PC-9 (cell line): ENCODE data around the gene UBE2D1. TPM values are rescaled to one million over a fixed set of nuclear protein-coding genes. Genes with fewer than 3 reads are reported as not detected.

Experiments
- BruUV-seq: library from RNA; stranded (reverse); fragments of 400-500 nt; replicated peaks from 2 replicates; lab custom pipeline; 2021; lab: Mats Ljungman, UMichigan
- CTCF ChIA-PET: fragments of 300-600 bp; sonication (Branson Sonifier 250); formaldehyde crosslinking; loops from one replicate; lab custom pipeline; 2022; ENCODE audit warnings: antibody characterized with exemption; lab: Charles Lee
- POLR2A ChIA-PET: fragments of 300-600 bp; sonication (Branson Sonifier 250); formaldehyde crosslinking; loops from one replicate; lab custom pipeline; 2022; ENCODE audit warnings: antibody characterized with exemption; ENCODE audit not compliant: unreplicated experiment; lab: Charles Lee
- DNase-seq, 2 experiments: peaks; one replicate each; pipeline versions ENCODE4 v3.0.0 to v3.0.0-alpha.2; 2015 to 2022; ENCODE audit warnings: mixed read lengths in 1 of 2
- H2AFZ ChIP-seq: fragments of 200-600 bp; sonication (generic); 2 replicates; pipeline ENCODE4 v1.8.1; 2017; ENCODE audit warnings: antibody characterized with exemption
- H3F3A ChIP-seq: fragments of 200-600 bp; sonication (generic); 2 replicates; pipeline ENCODE4 v1.8.1; 2017; ENCODE audit warnings: antibody characterized with exemption, mild to moderate bottlenecking, low read depth; ENCODE audit not compliant: insufficient read depth
- H3K27ac ChIP-seq: fragments of 200-600 bp; sonication (generic); 2 replicates; pipeline ENCODE4 v1.6.1; 2016; ENCODE audit warnings: mixed run types
- H3K27me3 ChIP-seq: fragments of 200-600 bp; sonication (generic); 2 replicates; pipeline ENCODE4 v1.6.1; 2016; ENCODE audit warnings: low read depth, mixed run types; ENCODE audit not compliant: insufficient read depth
- H3K36me3 ChIP-seq: fragments of 200-600 bp; sonication (generic); 2 replicates; pipeline ENCODE4 v1.6.1; 2016; ENCODE audit warnings: low read depth, mixed run types
- H3K4me1 ChIP-seq: fragments of 200-600 bp; sonication (generic); replicated peaks from 2 replicates; pipeline ENCODE4 v1.6.1; 2016; ENCODE audit warnings: mixed run types; ENCODE audit not compliant: insufficient read depth
- H3K4me2 ChIP-seq: fragments of 200-600 bp; sonication (generic); 2 replicates; pipeline ENCODE4 v1.6.1; 2017; ENCODE audit warnings: mixed run types
- H3K4me3 ChIP-seq: fragments of 200-600 bp; sonication (generic); 2 replicates; pipeline ENCODE4 v1.6.1; 2016; ENCODE audit warnings: mixed run types
- H3K79me2 ChIP-seq: fragments of 200-600 bp; sonication (generic); 2 replicates; pipeline ENCODE4 v1.6.1; 2017; ENCODE audit warnings: low read depth, mixed run types
- H3K9me2 ChIP-seq: fragments of 200-600 bp; sonication (generic); 2 replicates; pipeline ENCODE4 v1.8.1; 2017; ENCODE audit warnings: mild to moderate bottlenecking; ENCODE audit not compliant: insufficient read depth
- H3K9me3 ChIP-seq: fragments of 200-600 bp; sonication (generic); 2 replicates; pipeline ENCODE4 v1.8.1; 2016; ENCODE audit warnings: low read depth; ENCODE audit not compliant: insufficient read depth
- H4K20me1 ChIP-seq: fragments of 200-600 bp; sonication (generic); 2 replicates; pipeline ENCODE4 v1.8.1; 2017; ENCODE audit not compliant: insufficient read depth
- EZH2 ChIP-seq: fragments of 200-600 bp; sonication (generic); IDR thresholded peaks from 2 replicates; pipeline ENCODE4 v1.8.0; 2017; ENCODE audit warnings: antibody characterized with exemption, low read depth
- intact Hi-C: fragments of 100-400 bp; cut with micrococcal nuclease; formaldehyde crosslinking; loops from one replicate; pipeline ENCODE4 v1.10.0; 2022; ENCODE audit not compliant: unreplicated experiment
- total RNA-seq: library from RNA; stranded (reverse); gene quantifications from 2 replicates; pipeline ENCODE4 v1.2.3, GENCODE V29; 2021
- TF ChIP-seq, protein P1 (sequence below): fragments of 200-600 bp; sonication (generic); conservative IDR thresholded peaks from 2 replicates; pipeline ENCODE4 v1.6.1; 2017; ENCODE audit warnings: mixed run types, antibody characterized with exemption, mild to moderate bottlenecking, moderate library complexity

The UBE2D1 gene
- total RNA-seq, 1 experiment from 2014 or later, result 24.0 TPM

DNA sequence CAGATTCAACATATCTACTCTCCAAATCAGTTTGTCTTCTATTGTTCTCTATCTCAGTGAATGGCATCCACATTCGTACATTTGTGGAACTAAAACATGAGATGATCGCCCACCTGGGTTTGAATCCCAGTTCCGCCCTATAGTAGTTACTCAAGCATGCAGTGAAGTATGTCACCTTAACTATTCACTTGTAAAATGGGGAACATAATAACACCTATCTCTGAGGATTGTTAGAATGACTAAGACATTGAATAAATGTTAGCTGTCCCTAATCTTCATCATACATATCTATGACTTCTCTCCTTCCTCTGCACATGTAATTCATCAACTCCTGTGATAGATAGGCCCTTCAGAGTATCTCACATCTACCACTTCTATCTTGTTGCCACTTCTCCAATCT, 24.7 kb downstream of the UBE2D1 start:
- Histone ChIP-seq H3K79me2 (peaks cover 54% of the 10 kb centered on the region), H4K20me1 (peaks cover 10% of the 10 kb centered on the region; the same call in 1 of the 2 replicates), H3K36me3 (peaks cover 26% of the 10 kb centered on the region), H3K27ac (no peak overlapping the region), H3K27me3 (no peaks in the 10 kb centered on the region), H3F3A (0 out of 2 replicates have a peak, but pooled peaks cover 10% of the 10 kb centered on the region), H3K4me1 (peaks cover 31% of the 10 kb centered on the region), H3K9me2 (no peaks in the 10 kb centered on the region), H3K4me3 (no peak overlapping the region), H3K9me3 (no peaks in the 10 kb centered on the region), H2AFZ (no peak overlapping the region), H3K4me2 (no peak overlapping the region)
- no peak for DNase-seq
- CTCF ChIA-PET, result interaction anchor here (0.6 to 0.7 kb wide), 2 partner anchors 24 to 197 kb away, joined by 4 to 8 read pairs; no protein-coding TSS in a partner anchor
- intact Hi-C loops, result no loop called here
- no peak for TF ChIP-seq EZH2
- TF ChIP-seq, protein P1, sequence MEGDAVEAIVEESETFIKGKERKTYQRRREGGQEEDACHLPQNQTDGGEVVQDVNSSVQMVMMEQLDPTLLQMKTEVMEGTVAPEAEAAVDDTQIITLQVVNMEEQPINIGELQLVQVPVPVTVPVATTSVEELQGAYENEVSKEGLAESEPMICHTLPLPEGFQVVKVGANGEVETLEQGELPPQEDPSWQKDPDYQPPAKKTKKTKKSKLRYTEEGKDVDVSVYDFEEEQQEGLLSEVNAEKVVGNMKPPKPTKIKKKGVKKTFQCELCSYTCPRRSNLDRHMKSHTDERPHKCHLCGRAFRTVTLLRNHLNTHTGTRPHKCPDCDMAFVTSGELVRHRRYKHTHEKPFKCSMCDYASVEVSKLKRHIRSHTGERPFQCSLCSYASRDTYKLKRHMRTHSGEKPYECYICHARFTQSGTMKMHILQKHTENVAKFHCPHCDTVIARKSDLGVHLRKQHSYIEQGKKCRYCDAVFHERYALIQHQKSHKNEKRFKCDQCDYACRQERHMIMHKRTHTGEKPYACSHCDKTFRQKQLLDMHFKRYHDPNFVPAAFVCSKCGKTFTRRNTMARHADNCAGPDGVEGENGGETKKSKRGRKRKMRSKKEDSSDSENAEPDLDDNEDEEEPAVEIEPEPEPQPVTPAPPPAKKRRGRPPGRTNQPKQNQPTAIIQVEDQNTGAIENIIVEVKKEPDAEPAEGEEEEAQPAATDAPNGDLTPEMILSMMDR, result no peak
- no TSS peak for BruUV-seq
- POLR2A ChIA-PET, result no interaction called here

GRCh38 chr10:58360412-58361004, 25.7 kb downstream of the UBE2D1 start:
- BruUV-seq, result no TSS peak
- peaks cover 30% of the 10 kb centered on the region for H3K36me3 ChIP-seq
- H3K27ac ChIP-seq, result peak overlapping the region; percentile 17
- intact Hi-C loops, result no loop called here
- peaks cover 47% of the 10 kb centered on the region for H3K79me2 ChIP-seq
- no peak for DNase-seq
- no peaks in the 10 kb centered on the region for H3K27me3 ChIP-seq
- peaks cover 10% of the 10 kb centered on the region; the same call in 1 of the 2 replicates for H4K20me1 ChIP-seq
- no peak overlapping the region for H2AFZ ChIP-seq
- peak overlapping the region; percentile 17; the same call in 1 of the 2 replicates for H3K4me2 ChIP-seq
- H3K4me1 ChIP-seq, result peaks cover 31% of the 10 kb centered on the region
- no peak overlapping the region for H3K4me3 ChIP-seq
- no peaks in the 10 kb centered on the region for H3K9me3 ChIP-seq
- ChIA-PET POLR2A (no interaction called here), CTCF (interaction anchor here (0.7 kb wide), 1 partner anchor 60 kb away, joined by 3 read pairs; no protein-coding TSS in a partner anchor)
- H3K9me2 ChIP-seq, result no peaks in the 10 kb centered on the region
- TF ChIP-seq EZH2, result no peak
- TF ChIP-seq, protein P1, result no peak
- H3F3A ChIP-seq, result 0 out of 2 replicates have a peak, but pooled peaks cover 10% of the 10 kb centered on the region

DNA sequence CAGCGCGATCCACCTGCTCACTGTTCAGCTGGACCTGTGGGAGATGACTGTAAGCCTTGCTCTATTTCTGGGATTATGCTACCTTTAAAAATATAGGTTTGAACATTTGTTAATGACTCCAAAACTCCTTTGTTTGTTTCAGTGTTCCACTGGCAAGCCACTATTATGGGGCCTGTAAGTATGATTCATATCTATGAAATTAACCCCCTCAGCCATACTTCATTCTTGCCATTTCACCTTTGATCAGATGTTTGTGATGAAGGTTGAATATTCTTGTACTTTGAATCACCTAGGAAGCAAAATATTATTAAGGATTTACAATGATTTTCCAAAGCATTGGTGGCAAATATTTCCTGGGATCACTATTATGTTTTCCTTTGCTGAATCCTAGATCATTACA, 26.5 kb downstream of the UBE2D1 start:
- ChIA-PET POLR2A (no interaction called here), CTCF (no interaction called here)
- no TSS peak for BruUV-seq
- intact Hi-C loops, result no loop called here
- Histone ChIP-seq H3K36me3 (peaks cover 30% of the 10 kb centered on the region), H3K27ac (peak overlapping the region; percentile 18), H3K4me3 (no peak overlapping the region), H2AFZ (no peak overlapping the region), H3F3A (0 out of 2 replicates have a peak, but pooled peaks cover 10% of the 10 kb centered on the region), H4K20me1 (peaks cover 10% of the 10 kb centered on the region; the same call in 1 of the 2 replicates), H3K27me3 (no peaks in the 10 kb centered on the region), H3K79me2 (peaks cover 43% of the 10 kb centered on the region; the same call in 1 of the 2 replicates), H3K9me3 (no peaks in the 10 kb centered on the region), H3K9me2 (no peaks in the 10 kb centered on the region), H3K4me1 (peaks cover 31% of the 10 kb centered on the region), H3K4me2 (no peak overlapping the region)
- no peak for DNase-seq
- no peak for TF ChIP-seq EZH2
- TF ChIP-seq, protein P1, result no peak
